Bronchial epithelial cell (primary cell): ENCODE results near the gene FPR3. TPM values are rescaled to one million over a fixed set of nuclear protein-coding genes. Genes with fewer than 3 reads are reported as not detected.

ENCODE experiments used
- DNase-seq: peaks from one replicate; pipeline ENCODE4 v3.0.0-alpha.2; 2010; ENCODE audit warnings: low read depth
- FAIRE-seq: peaks from 2 replicates; lab custom pipeline; 2011; peaks lifted over from hg19 to GRCh38; lab: Jason Lieb, UNC
- H3K27me3 ChIP-seq: 2 replicates; pipeline ENCODE4 v1.5.1; 2011; ENCODE audit warnings: low read length; ENCODE audit not compliant: control insufficient read depth, insufficient read depth
- H3K36me3 ChIP-seq: 2 replicates; pipeline ENCODE4 v1.5.1; 2011; ENCODE audit warnings: low read length; ENCODE audit not compliant: control insufficient read depth, insufficient read depth
- H3K4me3 ChIP-seq: 2 replicates; pipeline ENCODE4 v1.5.1; 2011; ENCODE audit warnings: mild to moderate bottlenecking, low read depth, low read length, control low read depth
- CTCF ChIP-seq: IDR thresholded peaks from 2 replicates; pipeline ENCODE4 v1.5.1; 2011; ENCODE audit warnings: mild to moderate bottlenecking, moderate library complexity, low read length, control low read depth, inconsistent platforms; ENCODE audit not compliant: insufficient read depth, severe bottlenecking
- total RNA-seq: library from RNA; depleted of rRNA; stranded (reverse); fragments of >200 nt; gene quantifications from 2 replicates; pipeline ENCODE4 v1.2.1, GENCODE V29; 2014

Gene FPR3
- total RNA-seq, 1 donor from 2014 or later, result not detected

- Histone ChIP-seq H3K4me3 (no peak overlapping the region), H3K36me3 (no peaks in the 10 kb centered on the region), H3K27me3 (no peaks in the 10 kb centered on the region)
- no peak for TF ChIP-seq CTCF
- DNase-seq, result no peak
- no peak for FAIRE-seq
Observed at GRCh38 chr19:51779703-51780102, 15.3 kb upstream of the FPR3 start.

GRCh38 chr19:51780270-51780669 lies 14.7 kb upstream of the FPR3 start:
- Histone ChIP-seq H3K36me3 (no peaks in the 10 kb centered on the region), H3K4me3 (no peak overlapping the region), H3K27me3 (no peaks in the 10 kb centered on the region)
- FAIRE-seq (no peak), DNase-seq (no peak)
- TF ChIP-seq CTCF, result no peak

- no peaks in the 10 kb centered on the region for H3K36me3 ChIP-seq
- DNase-seq, result no peak
- TF ChIP-seq CTCF, result no peak
- FAIRE-seq, result no peak
- no peaks in the 10 kb centered on the region for H3K27me3 ChIP-seq
- no peak overlapping the region for H3K4me3 ChIP-seq
Observed at GRCh38 chr19:51781999-51782398, 13.0 kb upstream of the FPR3 start.

- DNase-seq (peak; percentile 40), FAIRE-seq (no peak)
- peak; percentile 15 for TF ChIP-seq CTCF
- H3K36me3 ChIP-seq, result no peaks in the 10 kb centered on the region
- H3K27me3 ChIP-seq, result no peaks in the 10 kb centered on the region
- no peak overlapping the region for H3K4me3 ChIP-seq
Observed at GRCh38 chr19:51783372-51783771, 11.6 kb upstream of the FPR3 start.

GRCh38 chr19:51784109-51784785 lies 10.7 kb upstream of the FPR3 start:
- Histone ChIP-seq H3K36me3 (no peaks in the 10 kb centered on the region), H3K4me3 (no peak overlapping the region), H3K27me3 (no peaks in the 10 kb centered on the region)
- DNase-seq (no peak), FAIRE-seq (no peak)
- TF ChIP-seq CTCF, result no peak

GRCh38 chr19:51784922-51785690 lies 9.9 kb upstream of the FPR3 start:
- Histone ChIP-seq H3K36me3 (no peaks in the 10 kb centered on the region), H3K4me3 (no peak overlapping the region), H3K27me3 (no peaks in the 10 kb centered on the region)
- FAIRE-seq, result no peak
- peak; percentile 62 for DNase-seq
- TF ChIP-seq CTCF, result no peak
